Ascending aorta (tissue), 2 donors: ENCODE results near the gene PLEKHH2. TPM values are rescaled to one million over a fixed set of nuclear protein-coding genes. Genes with fewer than 3 reads are reported as not detected.
A peak's percentile ranks its signal among the peaks of the same experiment; 100 is the strongest.
"Not testable (repeated sequence)": the region's sequence is repeated elsewhere in the genome, so short reads cannot be mapped to it uniquely, and the experiment has no call there.

Experiments used
- DNase-seq, 2 donors: peaks; one replicate each; pipeline ENCODE4 v3.0.0-alpha.2; 2019; ENCODE audit warnings: low spot score in 2 of 2
- H3K27ac ChIP-seq, 2 donors: fragments of 200-600 bp; sonication (generic); one replicate each; pipeline ENCODE4 v1.5.1; 2016 to 2017; ENCODE audit warnings: mild to moderate bottlenecking in 1 of 2
- H3K27me3 ChIP-seq: fragments of 200-600 bp; sonication (generic); one replicate; pipeline ENCODE4 v1.5.1; 2017
- H3K36me3 ChIP-seq, 2 donors: fragments of 200-600 bp; sonication (generic); one replicate each; pipeline ENCODE4 v1.5.1; 2016
- H3K4me1 ChIP-seq, 2 donors: fragments of 200-600 bp; sonication (generic); one replicate each; pipeline ENCODE4 v1.5.1; 2016 to 2017; ENCODE audit warnings: mild to moderate bottlenecking in 1 of 2
- H3K4me3 ChIP-seq, 2 donors: fragments of 200-600 bp; sonication (generic); one replicate each; pipeline ENCODE4 v1.5.1; 2016 to 2017; ENCODE audit warnings: mild to moderate bottlenecking in 1 of 2
- H3K9me3 ChIP-seq, 2 donors: fragments of 200-600 bp; sonication (generic); one replicate each; pipeline ENCODE4 v1.5.1; 2016
- intact Hi-C: fragments of 100-400 bp; cut with DNase I; formaldehyde crosslinking; loops from one replicate; pipeline ENCODE4 v1.15.1; 2023
- total RNA-seq: library from RNA; depleted of rRNA; stranded (reverse); fragments of >200 nt; gene quantifications from one replicate; pipeline ENCODE4 v1.1.0, GENCODE V29; 2016
- TF ChIP-seq, protein P1 (sequence below), 3 experiments: fragments of 200-600 bp in 2 of 3; fragments of 450-650 bp in 1 of 3; sonication (generic) in 2 of 3; IDR thresholded peaks; one replicate each; pipeline ENCODE4 v1.5.1; 2016 to 2019; ENCODE audit warnings: antibody characterized with exemption in 3 of 3, mild to moderate bottlenecking in 1 of 3, moderate library complexity in 1 of 3

PLEKHH2 gene
- total RNA-seq, 1 donor from 2014 or later, result 15.0 TPM

DNA sequence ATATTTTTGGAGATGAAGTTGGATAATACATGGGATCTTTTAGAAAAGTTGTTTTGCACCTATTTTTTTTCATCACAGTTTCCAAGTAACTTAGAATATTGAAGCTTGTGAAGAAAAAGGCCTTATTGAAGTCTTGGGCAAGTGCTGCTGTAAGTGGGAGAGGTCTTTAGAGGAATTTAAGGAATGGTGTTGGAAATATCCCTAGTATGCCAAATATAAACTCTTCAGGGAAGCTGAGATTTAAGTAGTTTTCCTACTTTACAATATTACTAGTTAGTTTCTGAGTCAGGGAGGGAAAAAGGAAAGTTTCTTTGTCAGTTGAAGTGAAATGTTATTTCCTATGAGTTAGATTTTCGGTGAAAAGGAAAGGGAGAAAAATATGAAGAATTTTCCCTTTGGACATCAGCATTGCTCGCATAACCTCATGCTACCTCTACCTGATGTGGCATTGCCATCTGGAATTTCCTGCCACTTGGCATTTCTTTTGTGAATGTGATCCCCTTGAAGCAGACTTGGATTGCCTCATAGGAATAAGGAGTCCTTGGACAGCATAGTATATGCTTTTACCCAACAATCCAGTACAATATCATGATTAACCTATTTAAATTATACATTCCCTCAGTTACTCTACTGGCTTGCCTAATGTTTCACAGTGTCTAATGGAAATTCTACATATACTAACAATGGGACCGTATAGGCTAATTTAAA lies 12.1 kb downstream of the PLEKHH2 start:
- H3K4me3 ChIP-seq, result no peak overlapping the region
- no peak for DNase-seq
- H3K4me1 ChIP-seq, result peaks cover 0 to 3% of the 10 kb centered on the region in 2 donors
- H3K27me3 ChIP-seq, result no peaks in the 10 kb centered on the region
- no peaks in the 10 kb centered on the region for H3K36me3 ChIP-seq
- H3K9me3 ChIP-seq, result no peaks in the 10 kb centered on the region
- intact Hi-C loops, result no loop called here
- peak overlapping the region; percentile 9 to 64 for H3K27ac ChIP-seq
- TF ChIP-seq, protein P1, sequence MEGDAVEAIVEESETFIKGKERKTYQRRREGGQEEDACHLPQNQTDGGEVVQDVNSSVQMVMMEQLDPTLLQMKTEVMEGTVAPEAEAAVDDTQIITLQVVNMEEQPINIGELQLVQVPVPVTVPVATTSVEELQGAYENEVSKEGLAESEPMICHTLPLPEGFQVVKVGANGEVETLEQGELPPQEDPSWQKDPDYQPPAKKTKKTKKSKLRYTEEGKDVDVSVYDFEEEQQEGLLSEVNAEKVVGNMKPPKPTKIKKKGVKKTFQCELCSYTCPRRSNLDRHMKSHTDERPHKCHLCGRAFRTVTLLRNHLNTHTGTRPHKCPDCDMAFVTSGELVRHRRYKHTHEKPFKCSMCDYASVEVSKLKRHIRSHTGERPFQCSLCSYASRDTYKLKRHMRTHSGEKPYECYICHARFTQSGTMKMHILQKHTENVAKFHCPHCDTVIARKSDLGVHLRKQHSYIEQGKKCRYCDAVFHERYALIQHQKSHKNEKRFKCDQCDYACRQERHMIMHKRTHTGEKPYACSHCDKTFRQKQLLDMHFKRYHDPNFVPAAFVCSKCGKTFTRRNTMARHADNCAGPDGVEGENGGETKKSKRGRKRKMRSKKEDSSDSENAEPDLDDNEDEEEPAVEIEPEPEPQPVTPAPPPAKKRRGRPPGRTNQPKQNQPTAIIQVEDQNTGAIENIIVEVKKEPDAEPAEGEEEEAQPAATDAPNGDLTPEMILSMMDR (IDR thresholded peaks at IDR 0.05), result no peak

DNA sequence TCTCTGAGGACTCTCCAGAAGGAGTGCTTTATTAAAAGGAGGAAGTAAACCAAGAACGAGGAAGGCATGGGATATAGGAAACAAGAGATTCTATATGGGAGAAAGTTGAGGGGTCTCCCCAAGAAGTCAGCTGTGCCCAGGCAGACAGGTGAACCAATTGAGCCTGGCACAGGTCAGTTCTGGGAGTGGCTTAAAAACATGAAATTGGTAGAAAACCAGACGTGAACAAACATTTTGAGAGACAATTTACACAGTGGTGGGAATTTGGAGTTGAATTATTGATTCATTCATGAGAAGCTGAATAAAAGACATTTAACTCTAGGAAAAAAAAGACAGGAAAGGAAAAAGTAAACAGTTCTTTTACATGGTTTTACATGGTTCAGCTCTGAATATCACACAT lies 16.4 kb downstream of the PLEKHH2 start:
- Histone ChIP-seq H3K4me1 (peaks cover 0 to 3% of the 10 kb centered on the region in 2 donors), H3K36me3 (no peaks in the 10 kb centered on the region), H3K27ac (no peak overlapping the region), H3K27me3 (no peaks in the 10 kb centered on the region), H3K4me3 (no peak overlapping the region), H3K9me3 (no peaks in the 10 kb centered on the region)
- TF ChIP-seq, protein P1 (IDR thresholded peaks at IDR 0.05), result no peak
- intact Hi-C loops, result no loop called here
- DNase-seq, result no peak

DNA sequence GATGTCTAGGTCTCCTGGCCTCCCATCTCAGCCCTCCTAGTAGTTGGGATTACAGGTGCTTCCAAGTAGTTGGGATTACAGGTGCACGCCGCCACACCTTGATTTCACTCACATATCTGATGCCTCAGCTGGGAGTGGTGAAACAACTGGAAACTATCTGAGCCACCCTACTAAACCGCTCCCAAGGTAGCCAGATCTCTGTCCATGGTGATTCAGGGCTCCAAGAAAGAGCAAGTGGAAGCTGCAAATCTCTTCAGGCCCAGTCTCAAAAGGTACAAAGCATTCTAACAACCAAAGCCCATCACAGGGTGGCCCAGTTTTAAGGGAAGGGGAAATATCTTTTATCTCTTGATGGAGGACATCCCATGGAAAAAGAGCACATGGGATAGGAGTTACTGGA lies 20.2 kb downstream of the PLEKHH2 start:
- Histone ChIP-seq H3K36me3 (no peaks in the 10 kb centered on the region), H3K27ac (no peak overlapping the region), H3K4me1 (no peaks in the 10 kb centered on the region), H3K9me3 (no peaks in the 10 kb centered on the region), H3K27me3 (no peaks in the 10 kb centered on the region), H3K4me3 (no peak overlapping the region)
- intact Hi-C loops, result no loop called here
- DNase-seq, result no peak
- TF ChIP-seq, protein P1 (IDR thresholded peaks at IDR 0.05), result no peak

DNA sequence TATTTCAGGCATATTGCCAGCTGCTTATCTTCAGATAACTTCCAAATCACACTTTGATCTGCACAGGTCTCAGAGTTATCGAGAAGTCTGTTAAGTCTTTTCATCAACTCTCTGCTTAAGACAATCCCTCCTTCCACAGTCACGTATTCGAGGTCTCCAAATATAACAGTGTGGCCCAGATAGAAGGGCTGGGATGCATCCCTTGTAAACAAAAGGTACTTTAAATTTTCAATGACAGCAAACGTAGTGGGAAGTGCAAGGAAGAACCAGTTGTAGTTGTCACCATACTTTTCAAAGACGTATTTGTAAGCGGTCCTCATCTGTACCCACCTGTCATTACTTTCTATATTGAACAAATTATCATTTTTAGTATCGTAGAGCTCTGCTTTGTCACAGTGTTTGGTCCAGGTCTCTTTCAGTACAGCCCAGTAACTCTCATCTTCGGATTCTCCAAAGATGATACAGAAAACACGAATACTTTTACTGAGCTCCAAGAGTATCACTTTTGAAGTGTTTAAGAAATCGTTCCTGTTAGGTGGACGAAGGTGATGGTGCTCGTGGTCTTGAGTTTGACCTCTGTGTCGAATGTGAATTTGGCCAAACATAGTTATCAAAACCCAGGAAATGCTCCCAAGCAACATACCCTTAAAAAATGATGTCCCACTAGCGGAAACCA lies 38.7 kb downstream of the PLEKHH2 start:
- no peak overlapping the region for H3K27ac ChIP-seq
- intact Hi-C loops, result no loop called here
- H3K4me1 ChIP-seq, result no peaks in the 10 kb centered on the region
- TF ChIP-seq, protein P1 (IDR thresholded peaks at IDR 0.05), result no peak
- no peak for DNase-seq
- H3K36me3 ChIP-seq, result no peaks in the 10 kb centered on the region
- H3K27me3 ChIP-seq, result no peaks in the 10 kb centered on the region
- H3K4me3 ChIP-seq, result peak overlapping the region; percentile 51 to 68
- no peaks in the 10 kb centered on the region for H3K9me3 ChIP-seq

DNA sequence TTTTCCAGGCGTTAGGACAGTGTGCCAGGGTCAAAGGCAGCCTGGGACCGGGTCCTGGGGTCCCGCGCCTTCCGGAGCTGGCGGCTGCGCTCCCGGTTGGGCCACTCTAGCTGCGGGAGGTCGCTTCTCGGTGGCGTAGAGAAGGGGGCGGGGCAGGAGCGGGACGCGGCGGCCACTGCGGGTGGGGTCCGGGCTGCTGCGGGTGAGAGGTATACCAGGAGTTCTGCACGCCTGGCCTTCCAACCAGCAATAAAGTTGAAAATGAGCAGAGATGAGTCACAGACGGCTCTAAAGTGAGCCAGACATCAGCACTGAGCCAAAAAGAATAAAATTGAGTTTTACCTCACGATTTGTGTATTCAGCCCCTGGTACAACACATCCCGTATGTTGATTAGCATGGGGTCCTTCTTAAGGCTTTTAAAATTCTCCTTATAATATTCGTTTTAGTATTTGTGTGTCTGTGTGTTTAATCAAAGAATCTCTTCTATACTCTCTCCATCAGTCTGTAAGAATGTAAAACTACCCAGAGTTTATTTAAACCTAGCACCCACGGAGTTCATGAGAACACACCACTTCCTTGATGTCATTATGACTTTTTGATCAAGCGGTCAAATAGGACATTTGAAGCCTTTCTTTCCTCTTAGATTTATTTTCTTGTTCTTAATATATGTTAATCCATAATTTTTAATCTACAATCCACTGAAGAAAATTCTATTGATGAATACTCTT lies 39.4 kb downstream of the PLEKHH2 start, which contains the start of gene C1GALT1C1L:
Gene C1GALT1C1L (minus strand): TSS at position 108 of the 729 bp plus-strand sequence. CDS start 107 bp downstream, at position 1.
- no peaks in the 10 kb centered on the region for H3K36me3 ChIP-seq
- no peaks in the 10 kb centered on the region for H3K27me3 ChIP-seq
- H3K27ac ChIP-seq, result no peak within 1 kb of the TSS
- no peaks in the 10 kb centered on the region for H3K4me1 ChIP-seq
- no peaks in the 10 kb centered on the region for H3K9me3 ChIP-seq
- TF ChIP-seq, protein P1 (IDR thresholded peaks at IDR 0.05), result no peak
- peak in 1 of 2 donors; percentile 76 for DNase-seq
- intact Hi-C loops, result no loop called here
- H3K4me3 ChIP-seq, result peak within 1 kb of the TSS; percentile 51 to 68

DNA sequence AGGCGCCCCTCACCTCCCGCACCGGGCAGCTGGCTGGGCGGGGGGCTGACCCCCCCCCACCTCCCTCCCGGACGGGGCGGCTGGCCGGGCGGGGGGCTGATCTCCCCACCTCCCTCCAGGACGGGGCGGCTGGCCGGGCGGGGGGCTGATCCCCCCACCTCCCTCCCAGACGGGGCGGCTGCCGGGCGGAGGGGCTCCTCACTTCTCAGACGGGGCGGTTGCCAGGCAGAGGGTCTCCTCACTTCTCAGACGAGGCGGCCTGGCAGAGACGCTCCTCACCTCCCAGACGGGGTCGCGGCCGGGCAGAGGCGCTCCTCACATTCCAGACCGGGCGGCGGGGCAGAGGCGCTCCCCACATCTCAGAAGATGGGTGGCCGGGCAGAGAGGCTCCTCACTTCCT lies 40.7 kb downstream of the PLEKHH2 start:
- intact Hi-C loops, H3K27ac ChIP-seq, H3K36me3 ChIP-seq, H3K4me3 ChIP-seq, H3K27me3 ChIP-seq, H3K4me1 ChIP-seq, DNase-seq, H3K9me3 ChIP-seq: not testable (repeated sequence)
